Measurements from ENCODE around the gene LZTS3.

LZTS3 gene

GRCh38 chr20:3181270-3181669 lies 7.9 kb upstream of the LZTS3 start:
- peaks cover 3% of the 10 kb centered on the region for H3K4me1 Mint-ChIP-seq (ENCODE audit: low read depth)
- DNase-seq (ENCODE audit: low spot score): no peak
- H3K36me3 Mint-ChIP-seq (ENCODE audit: low read depth): no peaks in the 10 kb centered on the region
- no peaks in the 10 kb centered on the region for H3K9me3 Mint-ChIP-seq
- H3K27me3 Mint-ChIP-seq (ENCODE audit: low read depth): peaks cover 2% of the 10 kb centered on the region
- H3K27ac Mint-ChIP-seq: no peak overlapping the region
- H3K4me3 Mint-ChIP-seq: no peak overlapping the region

- H3K36me3 Mint-ChIP-seq (ENCODE audit: low read depth): no peaks in the 10 kb centered on the region
- H3K9me3 Mint-ChIP-seq: no peaks in the 10 kb centered on the region
- no peak for DNase-seq (ENCODE audit: low spot score)
- H3K4me1 Mint-ChIP-seq (ENCODE audit: low read depth): peaks cover 3% of the 10 kb centered on the region
- H3K27me3 Mint-ChIP-seq (ENCODE audit: low read depth): peaks cover 10% of the 10 kb centered on the region
- H3K4me3 Mint-ChIP-seq: no peak overlapping the region
- H3K27ac Mint-ChIP-seq: no peak overlapping the region
Observed at GRCh38 chr20:3180319-3180718, 7.0 kb upstream of the LZTS3 start.

GRCh38 chr20:3177746-3178485 lies 4.6 kb upstream of the LZTS3 start:
- Mint-ChIP-seq H3K27ac (no peak overlapping the region), H3K4me1 (ENCODE audit: low read depth) (peaks cover 10% of the 10 kb centered on the region), H3K4me3 (no peak overlapping the region), H3K9me3 (no peaks in the 10 kb centered on the region), H3K36me3 (ENCODE audit: low read depth) (no peaks in the 10 kb centered on the region), H3K27me3 (ENCODE audit: low read depth) (peaks cover 20% of the 10 kb centered on the region)
- no peak for DNase-seq (ENCODE audit: low spot score)

- Mint-ChIP-seq H3K27ac (no peak overlapping the region), H3K4me3 (no peak overlapping the region), H3K27me3 (ENCODE audit: low read depth) (peaks cover 42% of the 10 kb centered on the region), H3K36me3 (ENCODE audit: low read depth) (no peaks in the 10 kb centered on the region), H3K4me1 (ENCODE audit: low read depth) (peaks cover 13% of the 10 kb centered on the region), H3K9me3 (no peaks in the 10 kb centered on the region)
- no peak for DNase-seq (ENCODE audit: low spot score)
Observed at GRCh38 chr20:3175270-3175669, 1.9 kb upstream of the LZTS3 start.

GRCh38 chr20:3174442-3175261 lies 1.3 kb upstream of the LZTS3 start:
- Mint-ChIP-seq H3K4me1 (ENCODE audit: low read depth) (peaks cover 13% of the 10 kb centered on the region), H3K27me3 (ENCODE audit: low read depth) (peaks cover 46% of the 10 kb centered on the region), H3K9me3 (no peaks in the 10 kb centered on the region), H3K36me3 (ENCODE audit: low read depth) (no peaks in the 10 kb centered on the region), H3K27ac (no peak overlapping the region), H3K4me3 (peak overlapping the region; percentile 84)
- no peak for DNase-seq (ENCODE audit: low spot score)

GRCh38 chr20:3173610-3174441 lies 477 bp upstream of the LZTS3 start:
- Mint-ChIP-seq H3K36me3 (ENCODE audit: low read depth) (no peaks in the 10 kb centered on the region), H3K27me3 (ENCODE audit: low read depth) (peaks cover 53% of the 10 kb centered on the region), H3K9me3 (no peaks in the 10 kb centered on the region), H3K27ac (peak overlapping the region; percentile 50), H3K4me1 (ENCODE audit: low read depth) (peaks cover 13% of the 10 kb centered on the region), H3K4me3 (peak overlapping the region; percentile 84)
- DNase-seq (ENCODE audit: low spot score): peak; percentile 85

GRCh38 chr20:3172126-3172932 lies 1.0 kb downstream of the LZTS3 start:
- peak overlapping the region; percentile 42 for H3K27ac Mint-ChIP-seq
- H3K36me3 Mint-ChIP-seq (ENCODE audit: low read depth): no peaks in the 10 kb centered on the region
- no peak for DNase-seq (ENCODE audit: low spot score)
- H3K9me3 Mint-ChIP-seq: no peaks in the 10 kb centered on the region
- H3K27me3 Mint-ChIP-seq (ENCODE audit: low read depth): peaks cover 61% of the 10 kb centered on the region
- H3K4me1 Mint-ChIP-seq (ENCODE audit: low read depth): peaks cover 10% of the 10 kb centered on the region
- peak overlapping the region; percentile 83 for H3K4me3 Mint-ChIP-seq

GRCh38 chr20:3171391-3172125 lies 1.8 kb downstream of the LZTS3 start:
- Mint-ChIP-seq H3K27ac (no peak overlapping the region), H3K27me3 (ENCODE audit: low read depth) (peaks cover 64% of the 10 kb centered on the region), H3K9me3 (no peaks in the 10 kb centered on the region), H3K4me3 (peak overlapping the region; percentile 83), H3K4me1 (ENCODE audit: low read depth) (peaks cover 10% of the 10 kb centered on the region), H3K36me3 (ENCODE audit: low read depth) (no peaks in the 10 kb centered on the region)
- no peak for DNase-seq (ENCODE audit: low spot score)

GRCh38 chr20:3168829-3169590 lies 4.3 kb downstream of the LZTS3 start:
- Mint-ChIP-seq H3K27ac (no peak overlapping the region), H3K27me3 (ENCODE audit: low read depth) (peaks cover 46% of the 10 kb centered on the region), H3K4me3 (no peak overlapping the region), H3K36me3 (ENCODE audit: low read depth) (no peaks in the 10 kb centered on the region), H3K4me1 (ENCODE audit: low read depth) (peaks cover 4% of the 10 kb centered on the region), H3K9me3 (no peaks in the 10 kb centered on the region)
- DNase-seq (ENCODE audit: low spot score): no peak

- H3K4me1 Mint-ChIP-seq (ENCODE audit: low read depth): peaks cover 3% of the 10 kb centered on the region
- DNase-seq (ENCODE audit: low spot score): no peak
- no peak overlapping the region for H3K27ac Mint-ChIP-seq
- H3K9me3 Mint-ChIP-seq: no peaks in the 10 kb centered on the region
- H3K36me3 Mint-ChIP-seq (ENCODE audit: low read depth): no peaks in the 10 kb centered on the region
- H3K27me3 Mint-ChIP-seq (ENCODE audit: low read depth): peaks cover 46% of the 10 kb centered on the region
- H3K4me3 Mint-ChIP-seq: no peak overlapping the region
Observed at GRCh38 chr20:3168079-3168828, 5.1 kb downstream of the LZTS3 start.

GRCh38 chr20:3167738-3168078 lies 5.6 kb downstream of the LZTS3 start:
- no peaks in the 10 kb centered on the region for H3K36me3 Mint-ChIP-seq (ENCODE audit: low read depth)
- H3K27ac Mint-ChIP-seq: no peak overlapping the region
- peaks cover 3% of the 10 kb centered on the region for H3K4me1 Mint-ChIP-seq (ENCODE audit: low read depth)
- H3K9me3 Mint-ChIP-seq: no peaks in the 10 kb centered on the region
- H3K27me3 Mint-ChIP-seq (ENCODE audit: low read depth): peaks cover 46% of the 10 kb centered on the region
- H3K4me3 Mint-ChIP-seq: no peak overlapping the region
- no peak for DNase-seq (ENCODE audit: low spot score)

GRCh38 chr20:3166913-3167342 lies 6.4 kb downstream of the LZTS3 start:
- H3K4me1 Mint-ChIP-seq (ENCODE audit: low read depth): no peaks in the 10 kb centered on the region
- no peak for DNase-seq (ENCODE audit: low spot score)
- H3K36me3 Mint-ChIP-seq (ENCODE audit: low read depth): no peaks in the 10 kb centered on the region
- H3K9me3 Mint-ChIP-seq: no peaks in the 10 kb centered on the region
- H3K4me3 Mint-ChIP-seq: no peak overlapping the region
- no peak overlapping the region for H3K27ac Mint-ChIP-seq
- peaks cover 38% of the 10 kb centered on the region for H3K27me3 Mint-ChIP-seq (ENCODE audit: low read depth)
